ENCODE results near the gene SSBP4.

SSBP4 gene

DNA sequence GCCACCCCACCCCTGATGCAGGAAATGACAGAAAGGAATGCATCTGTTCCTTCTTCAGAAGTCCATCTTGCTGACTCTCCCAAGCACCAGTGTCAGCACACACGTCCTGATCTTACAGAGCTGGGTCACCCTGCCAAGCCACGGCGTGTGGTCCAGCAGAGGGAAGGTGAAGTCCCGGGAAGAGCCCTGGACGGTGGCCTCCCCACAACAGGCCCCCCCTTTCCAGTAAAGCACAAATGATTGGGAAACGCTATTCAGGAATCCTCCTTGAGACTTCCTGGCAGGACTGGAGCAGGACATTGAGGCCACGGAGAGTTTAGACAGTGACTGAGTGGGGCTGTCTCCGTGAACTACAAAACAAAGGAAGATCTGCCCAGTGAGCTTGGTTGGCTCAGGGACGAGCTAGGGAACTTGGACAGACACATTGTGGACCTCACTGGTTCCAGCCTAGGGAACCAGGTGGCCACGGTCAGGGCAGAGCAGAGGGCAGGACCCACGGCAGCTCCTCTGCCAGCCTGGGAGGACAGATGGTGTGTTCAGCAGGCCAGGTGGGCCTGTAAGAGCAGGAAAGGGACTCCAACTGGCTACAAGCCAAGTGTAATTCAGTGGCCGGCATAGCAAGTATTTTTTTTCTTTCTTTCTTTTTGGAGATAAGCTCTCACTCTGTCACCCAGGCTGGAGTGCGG is 61.0 kb downstream of the SSBP4 start:
- TF ChIP-seq, protein P1, sequence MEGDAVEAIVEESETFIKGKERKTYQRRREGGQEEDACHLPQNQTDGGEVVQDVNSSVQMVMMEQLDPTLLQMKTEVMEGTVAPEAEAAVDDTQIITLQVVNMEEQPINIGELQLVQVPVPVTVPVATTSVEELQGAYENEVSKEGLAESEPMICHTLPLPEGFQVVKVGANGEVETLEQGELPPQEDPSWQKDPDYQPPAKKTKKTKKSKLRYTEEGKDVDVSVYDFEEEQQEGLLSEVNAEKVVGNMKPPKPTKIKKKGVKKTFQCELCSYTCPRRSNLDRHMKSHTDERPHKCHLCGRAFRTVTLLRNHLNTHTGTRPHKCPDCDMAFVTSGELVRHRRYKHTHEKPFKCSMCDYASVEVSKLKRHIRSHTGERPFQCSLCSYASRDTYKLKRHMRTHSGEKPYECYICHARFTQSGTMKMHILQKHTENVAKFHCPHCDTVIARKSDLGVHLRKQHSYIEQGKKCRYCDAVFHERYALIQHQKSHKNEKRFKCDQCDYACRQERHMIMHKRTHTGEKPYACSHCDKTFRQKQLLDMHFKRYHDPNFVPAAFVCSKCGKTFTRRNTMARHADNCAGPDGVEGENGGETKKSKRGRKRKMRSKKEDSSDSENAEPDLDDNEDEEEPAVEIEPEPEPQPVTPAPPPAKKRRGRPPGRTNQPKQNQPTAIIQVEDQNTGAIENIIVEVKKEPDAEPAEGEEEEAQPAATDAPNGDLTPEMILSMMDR (conservative IDR thresholded peaks at IDR 0.05; ENCODE audit: low read depth): no peak
- DNase-seq (ENCODE audit: low spot score): no peak
- POLR2A ChIA-PET (ENCODE audit: low non-redundant PET): no interaction called here
- H3K27ac ChIP-seq: peak overlapping the region; percentile 85
- CTCF ChIA-PET: interaction anchor here (0.6 kb wide), 1 partner anchor 166 kb away, joined by 6 read pairs; no protein-coding TSS in a partner anchor

DNA sequence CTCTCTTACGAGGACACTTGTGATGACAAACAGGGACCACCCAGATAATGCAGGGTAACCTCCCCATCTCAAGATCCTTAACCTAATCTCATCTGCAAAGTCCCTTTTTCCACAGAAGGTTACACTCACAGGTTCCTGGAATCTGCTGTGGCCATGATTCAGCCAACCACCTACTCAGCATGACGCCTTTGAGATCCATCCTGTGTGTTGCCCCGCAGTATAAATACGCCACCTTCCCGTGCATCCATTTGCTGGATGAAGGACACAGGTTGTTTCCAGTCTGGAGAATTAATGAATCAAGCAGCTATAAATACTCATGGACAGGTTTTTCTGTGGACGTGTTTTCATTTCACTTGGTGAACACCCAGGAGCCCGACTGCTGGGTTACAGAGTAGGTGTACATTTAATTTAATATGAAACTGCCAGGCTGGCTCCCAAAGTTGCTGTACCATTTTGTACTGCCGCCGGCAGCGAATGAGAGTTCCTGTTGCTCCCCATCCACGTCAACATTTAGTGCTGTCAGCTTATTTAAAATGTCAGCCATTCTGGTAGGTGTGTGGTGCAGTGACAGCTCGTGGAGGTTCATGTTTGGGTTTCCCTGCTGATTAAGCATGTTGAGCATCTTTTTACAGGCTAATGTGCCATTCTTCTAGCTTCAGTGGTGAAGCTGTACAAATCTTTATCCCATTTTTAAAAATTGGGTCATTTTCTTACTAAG is 62.5 kb downstream of the SSBP4 start:
- POLR2A ChIA-PET (ENCODE audit: low non-redundant PET): interaction anchor here (0.5 to 0.6 kb wide), 2 partner anchors 15 to 23 kb away, joined by 3 to 6 read pairs; no protein-coding TSS in a partner anchor
- TF ChIP-seq, protein P1 (conservative IDR thresholded peaks at IDR 0.05; ENCODE audit: low read depth): no peak
- peak overlapping the region; percentile 85 for H3K27ac ChIP-seq
- CTCF ChIA-PET: interaction anchor here (0.6 kb wide), 1 partner anchor 13 kb away, joined by 4 read pairs; no protein-coding TSS in a partner anchor
- no peak for DNase-seq (ENCODE audit: low spot score)

DNA sequence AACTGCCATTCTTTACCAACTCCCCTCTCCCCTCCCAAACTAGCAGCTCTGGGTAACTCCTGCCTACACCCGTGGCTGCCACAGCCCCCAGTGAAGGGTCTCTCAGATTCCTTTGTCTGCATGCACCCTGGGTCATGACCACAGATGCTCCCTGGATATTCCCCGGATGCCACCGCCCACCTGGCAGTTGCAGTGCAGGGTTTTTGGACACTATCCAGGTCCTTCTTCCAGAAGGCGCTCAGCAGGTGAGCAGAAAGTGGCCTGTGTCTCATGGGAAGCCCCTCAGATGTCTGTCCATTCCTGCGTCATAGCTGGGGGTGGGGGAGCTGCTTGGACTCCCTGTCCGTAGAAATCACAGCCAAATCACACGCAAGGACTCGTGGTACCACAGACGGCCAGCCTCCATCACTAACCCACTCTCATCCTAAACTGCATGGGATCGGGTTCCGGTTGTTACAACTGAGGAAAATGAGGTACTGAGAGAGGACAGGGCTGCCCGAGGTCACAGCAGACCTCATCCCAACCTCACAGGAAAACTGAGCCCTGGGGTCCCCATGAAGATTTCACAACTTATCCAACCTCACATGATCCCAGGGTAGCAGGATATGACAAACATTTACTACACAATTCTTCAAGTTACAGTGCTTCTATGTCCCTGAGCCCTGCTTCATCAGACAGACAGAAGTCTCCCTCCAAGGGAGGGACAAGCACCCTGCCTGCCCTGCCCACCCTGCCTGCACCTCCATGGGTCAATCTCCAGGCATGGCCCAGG is 64.1 kb downstream of the SSBP4 start:
- DNase-seq (ENCODE audit: low spot score): no peak
- TF ChIP-seq, protein P1 (conservative IDR thresholded peaks at IDR 0.05; ENCODE audit: low read depth): no peak
- CTCF ChIA-PET: interaction anchor here (0.5 to 1.0 kb wide), 2 partner anchors 22 to 420 kb away, joined by 3 to 4 read pairs; no protein-coding TSS in a partner anchor
- POLR2A ChIA-PET (ENCODE audit: low non-redundant PET): no interaction called here
- peak overlapping the region; percentile 88 for H3K27ac ChIP-seq

Data from RWPE1 (cell line).